Ovary (tissue), 10 donors: ENCODE measurements around the gene ZKSCAN5. TPM values are rescaled to one million over a fixed set of nuclear protein-coding genes. Genes with fewer than 3 reads are reported as not detected.
A peak's percentile ranks its signal among the peaks of the same experiment; 100 is the strongest.

Source experiments
- DNase-seq, 5 donors: peaks; one replicate each; pipeline ENCODE4 v3.0.0-alpha.2; 2019 to 2020
- H3K27ac ChIP-seq, 2 donors: fragments of 200-600 bp; one replicate each; pipeline versions ENCODE4 v1.5.1 to v1.8.0; 2019 to 2022
- H3K27me3 ChIP-seq: fragments of 200-600 bp; one replicate; pipeline ENCODE4 v1.8.0; 2022
- H3K36me3 ChIP-seq: fragments of 200-600 bp; sonication (generic); one replicate; pipeline ENCODE4 v1.5.1; 2019
- H3K4me1 ChIP-seq: one replicate; pipeline ENCODE4 v1.8.1; 2013; ENCODE audit warnings: mild to moderate bottlenecking, moderate library complexity; ENCODE audit not compliant: insufficient read depth
- H3K4me3 ChIP-seq: fragments of 200-600 bp; sonication (generic); one replicate; pipeline ENCODE4 v1.5.1; 2017
- H3K9me3 ChIP-seq, 2 donors: fragments of 200-600 bp in 1 of 2; sonication (generic) in 1 of 2; one replicate each; pipeline versions ENCODE4 v1.5.1 to v1.8.1; 2013 to 2019; ENCODE audit warnings: mild to moderate bottlenecking in 1 of 2, moderate library complexity in 1 of 2
- CTCF ChIP-seq, 3 donors: fragments of 450-650 bp in 2 of 3; fragments of 200-600 bp in 1 of 3; IDR thresholded peaks; one replicate each; pipeline versions ENCODE4 v1.5.1 to v1.8.0; 2016 to 2022; ENCODE audit warnings: antibody characterized with exemption in 3 of 3, mild to moderate bottlenecking in 1 of 3
- EP300 ChIP-seq: sonication (generic); formaldehyde crosslinking; IDR thresholded peaks from one replicate; pipeline ENCODE4 v1.6.1; 2017; ENCODE audit warnings: antibody characterized with exemption
- POLR2A ChIP-seq: fragments of 450-650 bp; IDR thresholded peaks from one replicate; pipeline ENCODE4 v1.6.1; 2017; ENCODE audit warnings: antibody characterized with exemption, mild to moderate bottlenecking, moderate library complexity
- whole genome bisulfite sequencing, 3 donors: extraction: QIAGEN DNeasy Blood & Tissue Kit in 1 of 3; methylation state at CpG; one replicate each; pipeline versions ENCODE4 v1.1.5 to v1.1.7; 2013 to 2017; 5-methylcytosine and 5-hydroxymethylcytosine counted together
- intact Hi-C, 4 donors: fragments of 100-400 bp; cut with DNase I; formaldehyde crosslinking; loops; one replicate each; pipeline versions ENCODE4 v1.11.0 to v1.15.1; 2022 to 2023
- long read RNA-seq, 3 donors: library from polyadenylated mRNA in 2 of 3; unstranded in 2 of 3; transcript quantifications; one replicate each; pipeline ENCODE4 v2.0.0 and lab custom pipeline, GENCODE V29; 2021 to 2026
- polyA plus RNA-seq, 2 donors: library from polyadenylated mRNA; stranded (reverse); fragments of 200-250 nt in 1 of 2; fragments of 350-450 nt in 1 of 2; fragmentation: Illumina TruSeq in 1 of 2; extraction: RNeasy Lipid Tissue Mini Kit (QIAGEN cat#74804) in 1 of 2; gene quantifications; one replicate each; pipeline ENCODE4 v1.2.3, GENCODE V29; 2013 to 2014
- total RNA-seq, 7 donors: library from RNA; depleted of rRNA in 2 of 7; stranded (reverse); fragments of >200 nt in 2 of 7; fragmentation: NEBNext Ultra II Directional in 3 of 7; extraction: Animal tissue kit (Norgen Biotek cat#: 25700) in 3 of 7; gene quantifications; one replicate each; pipeline versions ENCODE4 v1.1.0 to v1.2.4, GENCODE V29; 2016 to 2023
- donor health status: DM: no; HTN: no; CAD: no; lungs with moderate emphysema.
- donor health status: DM: no; HTN: no; CAD: no.
- donor health status: Bipolar disorder and iron deficiency.
- donor health status: DM: yes; HTN: yes; CAD: no.
- donor health status: DM: no; HTN: no; CAD: no.
- donor health status: DM: yes; HTN: yes; CAD: no.

The ZKSCAN5 gene
- total RNA-seq (10 to 100 TPM in 1 of 7 donors, 1 to 10 TPM in 6; 5.4 to 12.1 (median 8.6) TPM), polyA plus RNA-seq (10 to 100 TPM in 1 of 2 donors, 1 to 10 TPM in 1; 5.2 to 10.5 TPM)
- long read RNA-seq, donor 1, full-length matches to known transcripts: 1 of 12 reads
- long read RNA-seq, donor 1, partial matches to known transcripts: 5 of 12 reads
- long read RNA-seq, donor 1, other reads (novel, unspliced or antisense): 6 of 12 reads
- long read RNA-seq, donor 2, full-length matches to known transcripts: 1 of 1 reads
- long read RNA-seq, donor 2, partial matches to known transcripts: 0 of 1 reads
- long read RNA-seq, donor 2, other reads (novel, unspliced or antisense): 0 of 1 reads
- long read RNA-seq, donor 3, full-length matches to known transcripts: 6 of 20 reads
- long read RNA-seq, donor 3, partial matches to known transcripts: 9 of 20 reads
- long read RNA-seq, donor 3, other reads (novel, unspliced or antisense): 5 of 20 reads

GRCh38 chr7:99504603-99505323 is at the start of gene ZKSCAN5:
Gene ZKSCAN5 (plus strand): TSS chr7:99504662. CDS start chr7:99506045, 1,383 bp downstream.
- H3K36me3 ChIP-seq: no peaks in the 10 kb centered on the region
- no peaks in the 10 kb centered on the region for H3K9me3 ChIP-seq
- DNase-seq: peak; percentile 98 to 99 (median 99)
- intact Hi-C loops: loop anchor here in 2 of 4 donors (5.0 kb wide), 1 partner anchor 48 kb away; the partner anchor contains the start of gene FAM200A (in 2 of the 2)
- 0% methylated on average over 32 to 53 of the region's 53 CpGs for WGBS, 3 donors
- H3K4me3 ChIP-seq: peak within 1 kb of the TSS; percentile 75
- TF ChIP-seq POLR2A: peak; percentile 55
- TF ChIP-seq EP300: peak; percentile 72
- TF ChIP-seq CTCF (IDR thresholded peaks at IDR 0.05): no peak
- H3K27ac ChIP-seq: peak within 1 kb of the TSS; percentile 81 to 95
- H3K27me3 ChIP-seq: no peaks in the 10 kb centered on the region
- peaks cover 12% of the 10 kb centered on the region for H3K4me1 ChIP-seq

DNA sequence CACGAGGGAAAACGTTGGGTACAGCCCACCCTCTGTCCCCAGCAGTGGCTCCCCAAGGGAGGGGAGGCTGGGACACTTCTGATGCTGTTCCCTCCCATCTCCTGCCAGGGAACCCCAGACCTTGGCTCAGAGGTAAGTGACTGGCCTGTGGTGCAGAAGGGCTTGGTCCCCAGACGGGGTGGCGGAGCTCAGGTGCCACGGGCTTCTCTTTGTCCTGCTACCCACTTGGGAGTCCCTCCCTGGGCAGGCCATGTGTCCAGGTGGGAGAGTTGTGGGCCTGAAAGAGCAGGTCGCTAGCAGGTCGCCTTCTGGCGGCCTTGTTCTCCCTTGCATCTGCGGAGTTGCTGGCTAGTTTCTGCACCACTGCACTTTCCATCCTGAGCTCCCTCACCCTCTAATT is 48.6 kb upstream of the ZKSCAN5 start:
- no peaks in the 10 kb centered on the region for H3K9me3 ChIP-seq
- H3K27ac ChIP-seq: no peak overlapping the region
- no peaks in the 10 kb centered on the region for H3K27me3 ChIP-seq
- DNase-seq: no peak
- no peak overlapping the region for H3K4me3 ChIP-seq
- WGBS, 3 donors: 68 to 80% (median 69%) methylated on average over 9 of the region's 9 CpGs
- no peaks in the 10 kb centered on the region for H3K36me3 ChIP-seq
- no peaks in the 10 kb centered on the region for H3K4me1 ChIP-seq
- TF ChIP-seq POLR2A: no peak
- no peak for TF ChIP-seq CTCF (IDR thresholded peaks at IDR 0.05)
- TF ChIP-seq EP300: no peak
- intact Hi-C loops: no loop called here

- WGBS, 3 donors: 56 to 58% (median 58%) methylated on average over 13 of the region's 13 CpGs
- no peak for DNase-seq
- Histone ChIP-seq H3K4me1 (no peaks in the 10 kb centered on the region), H3K4me3 (no peak overlapping the region), H3K36me3 (no peaks in the 10 kb centered on the region), H3K27ac (no peak overlapping the region), H3K27me3 (no peaks in the 10 kb centered on the region), H3K9me3 (no peaks in the 10 kb centered on the region)
- intact Hi-C loops: no loop called here
- TF ChIP-seq EP300 (no peak), POLR2A (no peak), CTCF (IDR thresholded peaks at IDR 0.05) (no peak)
Observed at GRCh38 chr7:99456288-99456687, 48.2 kb upstream of the ZKSCAN5 start.

DNA sequence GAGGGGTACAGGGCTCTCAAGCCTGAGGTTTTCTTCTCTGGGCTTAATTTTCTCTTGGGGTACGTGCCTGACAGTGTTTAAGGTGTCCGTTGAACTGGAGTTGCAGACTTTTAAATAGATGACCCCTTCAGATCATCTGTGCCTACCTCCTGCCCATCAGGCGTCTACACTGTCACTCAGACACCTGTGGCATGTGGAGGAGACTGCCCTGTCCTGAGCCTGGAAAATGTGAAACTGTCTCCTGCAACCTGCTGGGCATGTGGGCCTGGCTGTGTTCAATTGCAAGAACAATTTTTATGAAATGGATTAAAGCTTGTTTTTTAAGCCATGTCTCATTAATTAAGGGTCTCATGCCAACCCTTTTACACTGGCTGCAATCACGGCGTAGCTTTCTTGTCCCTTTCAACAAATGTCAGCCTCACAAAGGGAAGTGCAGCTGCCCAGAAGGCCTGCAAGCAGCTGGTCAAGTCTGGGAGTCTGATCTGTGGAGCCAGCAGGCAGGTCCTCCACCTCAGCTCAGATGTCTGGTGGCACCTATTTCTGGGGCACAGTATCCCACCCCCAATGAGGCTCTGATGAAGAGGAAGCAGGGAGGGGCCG is 47.3 kb upstream of the ZKSCAN5 start:
- Histone ChIP-seq H3K4me3 (no peak overlapping the region), H3K36me3 (no peaks in the 10 kb centered on the region), H3K9me3 (no peaks in the 10 kb centered on the region), H3K4me1 (no peaks in the 10 kb centered on the region), H3K27me3 (no peaks in the 10 kb centered on the region), H3K27ac (no peak overlapping the region)
- WGBS, 3 donors: 71 to 74% (median 73%) methylated on average over 5 to 6 of the region's 6 CpGs
- TF ChIP-seq CTCF (IDR thresholded peaks at IDR 0.05): no peak
- no peak for TF ChIP-seq POLR2A
- no peak for TF ChIP-seq EP300
- intact Hi-C loops: no loop called here
- no peak for DNase-seq
